Calu3 (cell line): ENCODE data around the gene CAPZA3. TPM values are rescaled to one million over a fixed set of nuclear protein-coding genes. Genes with fewer than 3 reads are reported as not detected.
"Not testable (repeated sequence)": the region's sequence is repeated elsewhere in the genome, so short reads cannot be mapped to it uniquely, and the experiment has no call there.

ENCODE experiments used
- BruUV-seq: library from RNA; stranded (reverse); fragments of 400-500 nt; replicated peaks from 2 replicates; lab custom pipeline; 2021; lab: Mats Ljungman, UMichigan
- CTCF ChIA-PET: fragments of 300-600 bp; sonication (Branson Sonifier 250); formaldehyde crosslinking; loops from one replicate; lab custom pipeline; 2022; ENCODE audit warnings: antibody characterized with exemption; lab: Charles Lee
- DNase-seq: peaks from one replicate; pipeline ENCODE4 v3.0.0; 2022
- H3K27ac Mint-ChIP-seq: one replicate; pipeline ENCODE4 v1.8.0; 2022; ENCODE audit warnings: mixed read lengths; ENCODE audit not compliant: unreplicated experiment
- H3K27me3 Mint-ChIP-seq: one replicate; pipeline ENCODE4 v1.8.0; 2022; ENCODE audit warnings: mixed read lengths; ENCODE audit not compliant: unreplicated experiment
- H3K36me3 Mint-ChIP-seq: one replicate; pipeline ENCODE4 v1.8.0; 2022; ENCODE audit warnings: mild to moderate bottlenecking, moderate library complexity, mixed read lengths; ENCODE audit not compliant: insufficient read depth, unreplicated experiment
- H3K4me1 Mint-ChIP-seq: one replicate; pipeline ENCODE4 v1.8.0; 2022; ENCODE audit warnings: mild to moderate bottlenecking, low read depth, mixed read lengths; ENCODE audit not compliant: unreplicated experiment
- H3K4me3 Mint-ChIP-seq: one replicate; pipeline ENCODE4 v1.8.0; 2022; ENCODE audit warnings: mild to moderate bottlenecking, low read depth, moderate library complexity, mixed read lengths; ENCODE audit not compliant: unreplicated experiment
- H3K9me3 Mint-ChIP-seq: one replicate; pipeline ENCODE4 v1.8.0; 2022; ENCODE audit warnings: low read depth, mixed read lengths; ENCODE audit not compliant: unreplicated experiment
- intact Hi-C: fragments of 100-400 bp; cut with micrococcal nuclease; formaldehyde crosslinking; loops from one replicate; pipeline ENCODE4 v1.10.0; 2022; ENCODE audit not compliant: unreplicated experiment
- total RNA-seq: library from RNA; stranded (reverse); gene quantifications from 2 replicates; pipeline ENCODE4 v1.2.3, GENCODE V29; 2022
- TF ChIP-seq, protein P1 (sequence below): fragments of 200-600 bp; IDR thresholded peaks from one replicate; pipeline ENCODE4 v1.8.0; 2022; ENCODE audit warnings: antibody characterized with exemption; ENCODE audit not compliant: unreplicated experiment

The CAPZA3 gene
- total RNA-seq, 1 experiment from 2014 or later: 0.45 TPM

DNA sequence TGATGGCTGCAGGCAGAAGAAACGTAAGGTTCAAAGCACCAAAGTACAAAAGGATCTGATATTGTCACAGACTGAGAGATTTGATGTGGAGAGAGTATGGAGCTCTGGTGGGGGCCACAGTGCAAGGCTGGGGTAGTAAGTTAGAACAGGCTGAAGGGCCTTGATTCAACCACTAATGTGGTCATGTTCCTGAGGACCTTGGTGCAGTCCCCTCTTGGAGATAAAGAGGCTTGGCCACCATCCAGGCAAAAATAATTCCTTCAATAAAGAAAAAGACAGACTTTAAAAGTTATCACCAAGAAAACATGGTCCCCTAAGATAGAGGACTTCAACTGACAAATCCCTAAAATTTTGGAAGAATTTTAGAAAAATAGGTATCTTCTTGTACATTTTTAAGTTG, 17.4 kb downstream of the CAPZA3 start:
- CTCF ChIA-PET: interaction anchor here (1.0 kb wide), 1 partner anchor 1659 kb away, joined by 4 read pairs; no protein-coding TSS in a partner anchor

DNA sequence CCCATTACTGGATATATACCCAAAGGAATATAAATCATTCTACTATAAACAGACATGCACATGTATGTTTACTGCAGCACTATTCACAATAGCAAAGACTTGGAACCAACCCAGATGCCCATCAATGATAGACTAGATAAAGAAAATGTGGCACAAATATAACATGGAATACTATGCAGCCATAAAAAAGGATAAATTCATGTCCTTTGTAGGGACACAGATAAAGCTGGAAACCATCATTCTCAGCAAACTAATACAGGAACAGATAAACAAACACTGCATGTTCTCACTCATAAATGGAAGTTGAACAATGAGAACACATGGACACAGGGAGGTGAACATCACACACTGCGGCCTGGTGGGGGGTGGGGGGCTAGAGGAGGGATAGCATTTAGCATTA, 28.6 kb downstream of the CAPZA3 start:
- BruUV-seq, CTCF ChIA-PET, intact Hi-C loops, H3K27me3 Mint-ChIP-seq, H3K27ac Mint-ChIP-seq, H3K36me3 Mint-ChIP-seq, H3K4me3 Mint-ChIP-seq, DNase-seq, H3K4me1 Mint-ChIP-seq: not testable (repeated sequence)
- peaks cover 14% of the 10 kb centered on the region for H3K9me3 Mint-ChIP-seq

More for the DNA sequence above, 17.4 kb downstream of the CAPZA3 start:
- no peaks in the 10 kb centered on the region for H3K36me3 Mint-ChIP-seq
- TF ChIP-seq, protein P1, sequence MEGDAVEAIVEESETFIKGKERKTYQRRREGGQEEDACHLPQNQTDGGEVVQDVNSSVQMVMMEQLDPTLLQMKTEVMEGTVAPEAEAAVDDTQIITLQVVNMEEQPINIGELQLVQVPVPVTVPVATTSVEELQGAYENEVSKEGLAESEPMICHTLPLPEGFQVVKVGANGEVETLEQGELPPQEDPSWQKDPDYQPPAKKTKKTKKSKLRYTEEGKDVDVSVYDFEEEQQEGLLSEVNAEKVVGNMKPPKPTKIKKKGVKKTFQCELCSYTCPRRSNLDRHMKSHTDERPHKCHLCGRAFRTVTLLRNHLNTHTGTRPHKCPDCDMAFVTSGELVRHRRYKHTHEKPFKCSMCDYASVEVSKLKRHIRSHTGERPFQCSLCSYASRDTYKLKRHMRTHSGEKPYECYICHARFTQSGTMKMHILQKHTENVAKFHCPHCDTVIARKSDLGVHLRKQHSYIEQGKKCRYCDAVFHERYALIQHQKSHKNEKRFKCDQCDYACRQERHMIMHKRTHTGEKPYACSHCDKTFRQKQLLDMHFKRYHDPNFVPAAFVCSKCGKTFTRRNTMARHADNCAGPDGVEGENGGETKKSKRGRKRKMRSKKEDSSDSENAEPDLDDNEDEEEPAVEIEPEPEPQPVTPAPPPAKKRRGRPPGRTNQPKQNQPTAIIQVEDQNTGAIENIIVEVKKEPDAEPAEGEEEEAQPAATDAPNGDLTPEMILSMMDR: no peak
- no peak for DNase-seq
- intact Hi-C loops: no loop called here
- no TSS peak for BruUV-seq
- peaks cover 3% of the 10 kb centered on the region for H3K4me1 Mint-ChIP-seq
- H3K27ac Mint-ChIP-seq: no peak overlapping the region
- no peak overlapping the region for H3K4me3 Mint-ChIP-seq
- no peaks in the 10 kb centered on the region for H3K27me3 Mint-ChIP-seq
- H3K9me3 Mint-ChIP-seq: no peaks in the 10 kb centered on the region

DNA sequence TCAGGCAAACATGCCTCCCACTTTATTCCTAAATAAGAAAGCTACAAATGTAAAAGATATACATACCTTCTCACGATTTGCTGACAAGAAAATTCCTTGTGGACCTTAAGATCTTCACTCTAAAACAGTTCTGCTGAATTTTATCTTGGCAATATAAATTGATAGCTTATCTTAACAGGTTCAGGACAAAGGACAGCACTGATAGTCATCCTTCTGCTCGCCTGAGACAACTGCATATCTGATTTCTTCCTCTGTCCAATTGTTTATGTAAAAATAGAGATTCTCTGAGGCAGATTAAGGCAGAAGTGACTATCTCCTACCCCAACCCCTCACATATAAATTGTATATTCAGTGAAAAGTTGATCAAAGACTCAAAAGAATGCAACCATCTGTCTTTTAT, 44.9 kb downstream of the CAPZA3 start:
- CTCF ChIA-PET: interaction anchor here (0.5 kb wide), 1 partner anchor 1470 kb away, joined by 5 read pairs; no protein-coding TSS in a partner anchor
- DNase-seq: no peak
- Mint-ChIP-seq H3K27ac (no peak overlapping the region), H3K9me3 (peaks cover 13% of the 10 kb centered on the region), H3K4me1 (no peaks in the 10 kb centered on the region), H3K36me3 (no peaks in the 10 kb centered on the region), H3K4me3 (no peak overlapping the region), H3K27me3 (no peaks in the 10 kb centered on the region)
- BruUV-seq: no TSS peak
- TF ChIP-seq, protein P1: no peak
- intact Hi-C loops: no loop called here

DNA sequence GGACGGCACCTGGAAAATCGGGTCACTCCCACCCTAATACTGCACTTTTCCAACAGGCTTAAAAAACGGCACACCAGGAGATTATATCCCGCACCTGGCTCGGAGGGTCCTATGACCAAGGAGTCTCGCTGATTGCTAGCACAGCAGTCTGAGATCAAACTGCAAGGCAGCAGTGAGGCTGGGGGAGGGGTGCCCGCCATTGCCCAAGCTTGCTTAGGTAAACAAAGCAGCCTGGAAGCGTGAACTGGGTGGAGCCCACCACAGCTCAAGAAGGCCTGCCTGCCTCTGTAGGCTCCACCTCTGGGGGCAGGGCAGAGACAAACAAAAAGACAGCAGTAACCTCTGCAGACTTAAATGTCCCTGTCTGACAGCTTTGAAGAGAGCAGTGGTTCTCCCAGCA, 47.5 kb downstream of the CAPZA3 start:
- H3K27me3 Mint-ChIP-seq, H3K27ac Mint-ChIP-seq, BruUV-seq, H3K4me3 Mint-ChIP-seq, DNase-seq, intact Hi-C loops, H3K9me3 Mint-ChIP-seq, H3K36me3 Mint-ChIP-seq, CTCF ChIA-PET, H3K4me1 Mint-ChIP-seq: not testable (repeated sequence)

Other genes starting within 250 kb of the CAPZA3 start
- not detected in 2 replicates for gene PLCZ1, start 107 bp upstream of the CAPZA3 start, total RNA-seq